NT2/D1 (cell line): ENCODE measurements around the gene NCF2.

Experiments used
- DNase-seq: peaks from one replicate; pipeline ENCODE4 v3.0.0-alpha.2; 2011; ENCODE audit warnings: low read depth, low spot score
- H3K27me3 ChIP-seq: 2 replicates; pipeline ENCODE4 v1.6.0; 2011; ENCODE audit warnings: mild to moderate bottlenecking; ENCODE audit not compliant: insufficient read length, insufficient read depth
- H3K36me3 ChIP-seq: 2 replicates; pipeline ENCODE4 v1.6.1; 2011; ENCODE audit warnings: mild to moderate bottlenecking, low read length, mixed read lengths; ENCODE audit not compliant: insufficient read depth, insufficient read length
- H3K4me1 ChIP-seq: 2 replicates; pipeline ENCODE4 v1.5.1; 2011; ENCODE audit not compliant: insufficient read depth, insufficient read length
- H3K4me3 ChIP-seq: 2 replicates; pipeline ENCODE4 v1.5.1; 2011; ENCODE audit warnings: low read depth; ENCODE audit not compliant: insufficient read length
- H3K9ac ChIP-seq: 2 replicates; pipeline ENCODE4 v1.6.0; 2011; ENCODE audit warnings: low read depth; ENCODE audit not compliant: insufficient read length
- H3K9me3 ChIP-seq: 2 replicates; pipeline ENCODE4 v1.5.1; 2011; ENCODE audit warnings: mild to moderate bottlenecking, low read length; ENCODE audit not compliant: insufficient read depth
- SUZ12 ChIP-seq: IDR thresholded peaks from 2 replicates; pipeline ENCODE4 v1.6.1; 2011; ENCODE audit not compliant: insufficient read length, insufficient read depth; ENCODE audit errors: extremely low read depth
- YY1 ChIP-seq: IDR thresholded peaks from 2 replicates; pipeline ENCODE4 v1.6.1; 2011; ENCODE audit not compliant: insufficient read length, insufficient read depth
- ZNF274 ChIP-seq: IDR thresholded peaks from 2 replicates; pipeline ENCODE4 v1.6.1; 2011; ENCODE audit warnings: mild to moderate bottlenecking, low read depth, low read length

NCF2 gene

DNA sequence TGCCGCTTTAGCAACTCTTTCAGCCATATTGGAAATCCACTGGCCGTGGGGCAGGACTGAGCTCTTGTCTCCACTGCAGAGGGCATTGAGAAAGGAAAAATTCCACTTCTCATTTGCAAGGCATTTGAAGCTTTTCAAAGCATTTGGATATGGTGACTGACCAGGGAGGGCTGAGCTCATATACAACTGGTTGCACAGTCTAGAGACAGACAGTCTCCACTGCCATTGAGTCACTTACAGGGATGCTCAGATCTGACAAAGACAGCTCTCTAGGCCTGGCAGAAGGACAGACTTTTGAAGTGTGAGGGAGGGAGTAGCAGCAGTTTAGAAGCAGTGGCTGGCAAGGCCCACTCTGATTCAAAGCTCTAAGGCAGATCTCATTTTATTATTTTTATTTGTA, 24.2 kb downstream of the NCF2 start:
- peaks cover 8% of the 10 kb centered on the region for H3K4me1 ChIP-seq
- H3K36me3 ChIP-seq, result no peaks in the 10 kb centered on the region
- H3K27me3 ChIP-seq, result no peaks in the 10 kb centered on the region
- H3K9ac ChIP-seq, result no peak overlapping the region
- no peaks in the 10 kb centered on the region for H3K9me3 ChIP-seq
- no peak for TF ChIP-seq YY1
- no peak for TF ChIP-seq ZNF274
- no peak for TF ChIP-seq SUZ12
- DNase-seq, result no peak
- H3K4me3 ChIP-seq, result no peak overlapping the region

DNA sequence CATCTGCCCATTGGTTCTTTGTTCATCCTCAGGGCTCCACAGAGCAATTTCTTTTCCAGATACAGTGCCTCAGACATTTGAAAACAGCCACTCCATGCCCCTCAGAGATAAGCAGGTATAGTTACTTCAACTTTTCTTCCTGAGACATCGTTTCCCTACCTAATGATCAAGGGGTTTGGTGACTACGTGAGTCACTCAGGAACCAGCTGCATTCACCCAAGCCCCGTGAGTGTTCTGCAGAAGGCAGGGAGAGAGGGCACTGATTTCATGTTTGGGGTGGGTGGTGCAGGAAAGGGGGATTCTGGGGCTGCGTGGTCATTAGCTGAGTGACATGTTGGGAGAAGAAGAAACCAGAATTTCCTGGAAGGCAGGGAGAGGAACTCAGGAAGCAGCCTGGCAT, 25.0 kb downstream of the NCF2 start:
- TF ChIP-seq ZNF274 (no peak), YY1 (no peak), SUZ12 (no peak)
- Histone ChIP-seq H3K9ac (no peak overlapping the region), H3K27me3 (no peaks in the 10 kb centered on the region), H3K9me3 (no peaks in the 10 kb centered on the region), H3K4me1 (peaks cover 8% of the 10 kb centered on the region), H3K4me3 (no peak overlapping the region), H3K36me3 (no peaks in the 10 kb centered on the region)
- no peak for DNase-seq

DNA sequence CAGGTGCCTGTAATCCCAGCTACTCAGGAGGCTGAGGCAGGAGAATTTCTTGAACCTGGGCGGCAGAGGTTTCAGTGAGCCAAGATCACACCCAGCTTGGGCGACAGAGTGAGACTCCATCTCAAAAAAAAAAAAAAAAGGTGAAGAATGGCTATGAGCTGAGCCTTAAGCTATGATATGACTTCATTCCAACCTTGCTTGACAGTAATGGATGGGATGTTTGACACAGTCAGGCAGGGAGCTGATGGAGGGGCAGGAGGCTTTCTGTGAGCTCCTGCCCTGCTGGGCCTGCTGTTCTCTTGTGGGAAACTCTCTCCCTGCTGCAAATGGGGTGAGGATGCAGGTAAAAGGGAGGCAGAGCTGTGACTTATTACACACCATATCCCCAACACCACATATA, 27.6 kb downstream of the NCF2 start:
- H3K36me3 ChIP-seq, result no peaks in the 10 kb centered on the region
- no peak for DNase-seq
- H3K9me3 ChIP-seq, result no peaks in the 10 kb centered on the region
- no peaks in the 10 kb centered on the region for H3K27me3 ChIP-seq
- TF ChIP-seq SUZ12, result no peak
- no peak for TF ChIP-seq YY1
- peaks cover 6% of the 10 kb centered on the region for H3K4me1 ChIP-seq
- no peak overlapping the region for H3K4me3 ChIP-seq
- no peak overlapping the region for H3K9ac ChIP-seq

DNA sequence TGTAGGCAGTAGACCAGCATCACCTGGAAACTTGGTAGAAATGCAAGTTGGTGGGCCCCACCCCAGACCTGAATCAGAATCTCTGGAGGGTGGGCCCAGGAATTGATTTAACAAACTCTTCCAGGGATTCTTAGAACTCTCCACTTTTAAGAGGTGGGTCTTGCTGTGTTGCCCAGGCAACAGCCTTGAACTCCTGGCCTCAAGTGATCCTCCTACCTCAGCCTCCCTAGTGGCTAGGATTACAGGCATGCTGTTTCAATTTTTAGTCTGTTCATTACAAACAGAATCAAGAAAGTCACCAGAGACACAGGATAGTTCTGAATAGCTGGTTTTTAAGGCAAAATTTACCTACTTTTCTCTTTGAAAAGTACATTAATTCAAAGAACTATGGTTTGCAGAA, 31.2 kb downstream of the NCF2 start:
- no peaks in the 10 kb centered on the region for H3K27me3 ChIP-seq
- peaks cover 26% of the 10 kb centered on the region for H3K36me3 ChIP-seq
- TF ChIP-seq ZNF274 (no peak), SUZ12 (no peak), YY1 (no peak)
- no peak overlapping the region for H3K4me3 ChIP-seq
- no peak overlapping the region for H3K9ac ChIP-seq
- DNase-seq, result no peak
- H3K9me3 ChIP-seq, result no peaks in the 10 kb centered on the region
- peaks cover 3% of the 10 kb centered on the region for H3K4me1 ChIP-seq

DNA sequence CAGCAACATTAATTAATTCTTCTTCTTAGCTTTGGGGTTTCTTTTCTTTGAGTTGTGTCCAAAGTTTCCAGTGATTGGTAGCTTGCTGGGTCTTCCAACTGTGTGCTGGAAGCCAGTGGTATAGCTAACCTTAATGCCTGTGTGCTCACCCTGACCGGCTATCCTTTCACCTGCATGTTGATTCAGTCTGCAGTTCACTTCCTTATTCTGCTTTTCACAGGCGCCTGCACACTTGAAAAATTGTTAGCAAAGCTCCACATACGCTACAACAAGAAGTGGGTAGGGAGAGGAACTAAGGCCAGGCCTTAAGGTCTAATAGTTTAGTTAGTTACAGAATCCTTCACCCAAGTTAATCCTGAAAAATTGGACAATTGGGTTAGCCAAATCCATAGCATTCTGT, 35.7 kb downstream of the NCF2 start:
- Histone ChIP-seq H3K4me3 (no peak overlapping the region), H3K4me1 (no peaks in the 10 kb centered on the region), H3K9me3 (no peaks in the 10 kb centered on the region), H3K27me3 (no peaks in the 10 kb centered on the region), H3K9ac (no peak overlapping the region), H3K36me3 (peaks cover 69% of the 10 kb centered on the region)
- TF ChIP-seq YY1 (no peak), ZNF274 (no peak), SUZ12 (no peak)
- DNase-seq, result no peak

DNA sequence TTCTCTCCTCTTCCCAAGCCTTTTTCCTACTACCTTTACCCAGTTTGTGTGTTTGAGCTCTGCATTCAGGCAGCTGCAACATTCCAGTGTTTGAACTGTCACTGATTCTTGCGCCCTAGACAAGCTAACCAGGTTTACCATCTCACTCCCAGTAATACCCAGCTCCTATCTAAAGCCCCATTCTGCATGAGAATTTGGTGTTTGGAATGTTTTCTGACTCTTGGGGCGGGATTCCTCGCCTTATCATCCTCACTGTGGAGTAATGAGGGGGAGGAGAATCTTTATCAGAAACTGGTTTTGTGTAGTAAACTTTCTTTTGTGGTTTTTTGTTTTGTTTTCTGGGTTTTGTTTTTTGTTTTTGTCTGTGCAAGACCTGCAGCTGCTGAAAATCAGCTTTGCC, 36.5 kb downstream of the NCF2 start:
- Histone ChIP-seq H3K4me3 (no peak overlapping the region), H3K9ac (no peak overlapping the region), H3K36me3 (peaks cover 76% of the 10 kb centered on the region), H3K27me3 (no peaks in the 10 kb centered on the region), H3K9me3 (no peaks in the 10 kb centered on the region), H3K4me1 (no peaks in the 10 kb centered on the region)
- TF ChIP-seq ZNF274, result no peak
- no peak for TF ChIP-seq YY1
- TF ChIP-seq SUZ12, result no peak
- no peak for DNase-seq

DNA sequence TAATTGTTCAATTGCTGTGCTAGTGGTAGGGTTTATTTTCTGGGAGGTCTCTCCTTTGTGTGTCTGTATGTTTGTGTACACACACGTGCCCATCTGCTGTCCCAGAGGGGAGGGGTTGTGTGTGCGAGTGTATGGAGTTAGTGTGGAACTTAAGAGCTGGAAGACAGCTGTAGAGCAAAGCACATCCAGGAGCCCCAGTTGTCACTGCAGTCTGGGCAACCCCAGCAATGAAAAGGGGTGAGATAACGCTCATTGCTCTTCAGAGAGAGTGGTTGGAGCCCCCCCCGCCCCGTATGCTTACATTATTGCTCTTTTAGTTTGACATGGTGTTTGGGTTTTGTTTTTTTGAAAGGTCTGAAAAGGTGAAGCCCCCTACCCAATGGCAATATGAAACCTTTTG, 36.9 kb downstream of the NCF2 start:
- H3K4me1 ChIP-seq, result no peaks in the 10 kb centered on the region
- H3K36me3 ChIP-seq, result peaks cover 81% of the 10 kb centered on the region
- H3K9me3 ChIP-seq, result no peaks in the 10 kb centered on the region
- TF ChIP-seq YY1 (no peak), ZNF274 (no peak), SUZ12 (no peak)
- H3K4me3 ChIP-seq, result no peak overlapping the region
- no peak for DNase-seq
- H3K9ac ChIP-seq, result no peak overlapping the region
- H3K27me3 ChIP-seq, result no peaks in the 10 kb centered on the region

DNA sequence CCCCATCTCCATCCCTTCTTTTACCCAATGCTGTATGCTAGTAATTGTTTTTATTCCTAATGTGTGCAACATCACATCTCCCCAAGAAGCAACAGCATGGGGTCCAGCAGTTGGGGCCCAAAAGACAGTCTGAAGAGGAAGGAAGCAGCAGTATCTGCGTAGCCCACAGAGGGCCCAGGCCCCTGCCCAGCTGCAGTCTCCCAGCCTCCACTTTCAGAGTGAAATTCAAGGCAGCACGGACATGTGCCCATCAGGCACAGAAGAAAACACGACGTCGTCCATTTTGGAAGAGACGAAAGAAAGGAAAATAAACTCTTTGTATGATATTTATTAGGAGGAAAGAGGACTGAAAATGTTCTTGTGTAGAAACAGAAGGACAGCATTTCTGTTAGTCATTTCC, 37.4 kb downstream of the NCF2 start:
- no peaks in the 10 kb centered on the region for H3K4me1 ChIP-seq
- H3K4me3 ChIP-seq, result no peak overlapping the region
- no peaks in the 10 kb centered on the region for H3K9me3 ChIP-seq
- no peak overlapping the region for H3K9ac ChIP-seq
- peaks cover 85% of the 10 kb centered on the region for H3K36me3 ChIP-seq
- no peaks in the 10 kb centered on the region for H3K27me3 ChIP-seq
- TF ChIP-seq YY1 (no peak), ZNF274 (no peak), SUZ12 (no peak)
- DNase-seq, result no peak
